ENCODE data around the gene SP100. TPM values are rescaled to one million over a fixed set of nuclear protein-coding genes. Genes with fewer than 3 reads are reported as not detected.

SP100 gene
- total RNA-seq, 2 experiments from 2014 or later, result 152 to 157 TPM

DNA sequence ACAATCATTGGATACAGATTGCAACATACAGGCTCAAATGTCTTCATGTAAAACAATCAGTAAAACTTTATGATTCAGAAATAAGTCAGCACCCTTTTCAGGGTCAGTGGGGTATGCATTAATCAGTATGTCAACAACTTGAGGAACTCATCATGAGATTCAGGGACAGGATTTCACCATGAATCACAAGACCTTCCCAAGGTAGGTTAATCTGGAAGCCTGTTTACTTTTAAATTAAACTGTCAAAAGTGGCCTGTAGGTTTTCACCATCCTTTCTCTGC, 104.8 kb downstream of the SP100 start:
- H3K4me3 Mint-ChIP-seq, result no peak overlapping the region
- peaks cover 38% of the 10 kb centered on the region for H3K9me3 Mint-ChIP-seq
- H3K4me1 Mint-ChIP-seq (ENCODE audit: low read depth), result no peaks in the 10 kb centered on the region
- intact Hi-C loops (cut with micrococcal nuclease), result no loop called here
- DNase-seq, result no peak
- no peaks in the 10 kb centered on the region for H3K27me3 Mint-ChIP-seq
- ChIA-PET POLR2A (no interaction called here), CTCF (no interaction called here)
- H3K36me3 Mint-ChIP-seq, result peaks cover 38% of the 10 kb centered on the region
- H3K27ac Mint-ChIP-seq, result no peak overlapping the region

DNA sequence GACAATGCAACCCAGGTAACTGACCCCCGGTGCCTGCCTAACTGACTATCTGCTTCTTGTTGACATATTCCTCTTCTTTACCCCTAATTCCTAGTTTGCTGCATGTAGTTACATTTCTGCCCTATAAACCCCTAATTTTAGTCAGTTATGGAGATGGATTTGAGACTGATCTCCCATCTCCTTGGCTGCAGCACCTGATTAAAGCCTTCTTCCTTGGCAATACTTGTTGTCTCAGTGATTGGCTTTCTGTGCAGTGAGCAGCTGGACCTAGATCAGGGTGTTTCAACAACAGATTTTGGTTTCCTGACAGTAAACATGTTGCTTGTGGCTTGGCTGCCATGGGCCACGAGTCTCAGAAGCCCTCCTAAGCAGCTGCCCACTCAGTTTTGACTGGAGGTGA, 105.4 kb downstream of the SP100 start:
- Mint-ChIP-seq H3K27me3 (no peaks in the 10 kb centered on the region), H3K4me1 (ENCODE audit: low read depth) (no peaks in the 10 kb centered on the region), H3K9me3 (peaks cover 41% of the 10 kb centered on the region), H3K27ac (no peak overlapping the region), H3K36me3 (peaks cover 35% of the 10 kb centered on the region), H3K4me3 (no peak overlapping the region)
- intact Hi-C loops (cut with micrococcal nuclease), result no loop called here
- ChIA-PET POLR2A (no interaction called here), CTCF (no interaction called here)
- no peak for DNase-seq

DNA sequence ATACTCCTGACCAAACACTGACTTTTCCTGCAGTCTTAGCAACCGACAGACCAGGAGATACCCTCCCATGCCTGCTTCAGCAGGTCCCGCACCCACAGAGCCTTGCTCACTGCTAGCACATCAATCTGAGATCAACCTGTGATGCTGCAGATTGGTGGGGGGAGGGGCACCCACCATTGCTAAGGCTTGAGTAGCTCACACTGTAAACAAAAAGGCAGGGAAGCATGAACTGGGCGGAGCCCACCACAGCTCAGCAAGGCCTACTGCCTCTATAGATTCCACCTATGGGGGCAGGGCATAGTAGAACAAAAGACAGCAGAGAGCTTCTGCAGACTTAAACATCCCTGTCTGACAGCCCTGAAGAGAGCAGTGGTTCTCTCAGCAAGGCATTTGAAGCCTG, 109.7 kb downstream of the SP100 start:
- intact Hi-C loops (cut with micrococcal nuclease), result no loop called here
- Mint-ChIP-seq H3K27ac (no peak overlapping the region), H3K9me3 (peaks cover 63% of the 10 kb centered on the region), H3K27me3 (no peaks in the 10 kb centered on the region), H3K4me1 (ENCODE audit: low read depth) (no peaks in the 10 kb centered on the region), H3K36me3 (peaks cover 24% of the 10 kb centered on the region), H3K4me3 (no peak overlapping the region)
- POLR2A ChIA-PET, result no interaction called here
- CTCF ChIA-PET, result no interaction called here
- DNase-seq, result no peak

DNA sequence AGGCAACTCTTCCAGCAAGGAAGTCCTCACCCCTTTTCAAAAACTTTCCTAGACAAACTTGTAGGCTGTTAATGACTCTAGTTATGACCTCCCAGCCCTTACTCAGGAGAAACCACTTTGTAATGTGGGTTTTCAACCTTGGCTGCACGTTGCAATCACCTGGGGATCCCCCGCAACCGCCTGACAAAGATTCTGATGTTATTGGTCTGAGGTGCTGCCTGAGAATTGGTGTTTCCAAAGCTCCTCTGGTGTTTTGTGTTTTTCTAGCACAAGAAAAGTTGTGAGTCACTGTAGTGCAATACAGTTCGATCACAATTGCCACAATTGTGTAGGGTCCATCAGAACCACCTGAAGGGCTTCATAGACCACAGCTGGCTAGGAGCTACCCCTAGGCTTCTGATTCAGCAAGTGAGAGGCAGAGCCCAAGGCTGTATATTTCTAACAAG, 121.6 kb downstream of the SP100 start:
- H3K4me3 Mint-ChIP-seq, result no peak overlapping the region

DNA sequence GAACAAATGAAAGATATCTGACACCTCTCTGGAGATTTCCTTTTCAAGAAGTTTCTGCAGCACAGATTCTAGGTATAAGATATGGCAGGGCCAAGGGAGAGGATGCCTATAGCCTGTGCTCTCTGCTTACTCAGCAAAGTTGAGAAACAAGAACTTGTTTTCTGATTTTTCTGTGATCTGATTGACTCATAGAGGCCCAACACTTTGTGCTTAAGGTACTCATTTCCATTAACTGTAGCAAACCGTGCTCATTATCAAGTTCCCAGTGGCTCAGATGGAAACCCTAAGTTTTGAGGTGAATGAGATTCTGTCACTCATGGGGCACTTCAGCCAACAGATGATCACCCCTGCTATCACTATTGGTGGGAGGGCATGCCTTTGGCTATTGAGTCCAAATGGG, 124.3 kb downstream of the SP100 start:
- intact Hi-C loops (cut with micrococcal nuclease), result no loop called here
- Mint-ChIP-seq H3K36me3 (peaks cover 51% of the 10 kb centered on the region), H3K4me3 (no peak overlapping the region), H3K9me3 (peaks cover 11% of the 10 kb centered on the region), H3K27me3 (no peaks in the 10 kb centered on the region), H3K4me1 (ENCODE audit: low read depth) (peaks cover 25% of the 10 kb centered on the region), H3K27ac (no peak overlapping the region)
- CTCF ChIA-PET, result no interaction called here
- POLR2A ChIA-PET, result no interaction called here
- DNase-seq, result no peak

More for the DNA sequence above, 121.6 kb downstream of the SP100 start:
- H3K36me3 Mint-ChIP-seq, result peaks cover 29% of the 10 kb centered on the region
- ChIA-PET CTCF (no interaction called here), POLR2A (no interaction called here)
- intact Hi-C loops (cut with micrococcal nuclease), result loop anchor here (5.0 kb wide), 2 partner anchors 45 to 65 kb away; no protein-coding TSS in a partner anchor
- H3K27ac Mint-ChIP-seq, result peak overlapping the region; percentile 20
- peak; percentile 72 for DNase-seq
- no peaks in the 10 kb centered on the region for H3K27me3 Mint-ChIP-seq
- H3K9me3 Mint-ChIP-seq, result peaks cover 2% of the 10 kb centered on the region
- H3K4me1 Mint-ChIP-seq (ENCODE audit: low read depth), result peaks cover 25% of the 10 kb centered on the region

DNA sequence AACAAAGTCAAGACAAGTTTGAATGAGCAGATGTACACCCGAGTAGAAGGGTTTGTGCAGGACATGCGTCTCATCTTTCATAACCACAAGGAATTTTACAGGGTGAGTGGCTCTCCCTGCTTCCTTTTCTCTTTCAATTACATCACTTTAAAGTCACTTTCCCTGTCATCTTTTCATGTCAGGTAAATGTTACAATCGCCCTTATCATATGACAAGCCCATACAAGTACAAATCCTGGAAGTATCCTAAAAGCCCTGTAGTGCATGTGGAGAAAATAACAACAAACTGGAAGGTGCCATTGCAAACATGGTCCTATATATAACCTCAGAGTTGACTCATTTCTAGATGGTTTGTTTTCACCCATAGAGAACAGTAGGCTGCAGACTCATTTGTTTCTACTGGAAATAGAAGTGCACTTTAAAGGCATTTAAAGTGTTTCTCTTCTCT, 126.0 kb downstream of the SP100 start:
- peaks cover 11% of the 10 kb centered on the region for H3K9me3 Mint-ChIP-seq
- no peak overlapping the region for H3K27ac Mint-ChIP-seq
- intact Hi-C loops (cut with micrococcal nuclease), result no loop called here
- ChIA-PET CTCF (interaction anchor here (1.4 kb wide), 1 partner anchor 69 kb away, joined by 4 read pairs; no protein-coding TSS in a partner anchor), POLR2A (no interaction called here)
- H3K36me3 Mint-ChIP-seq, result peaks cover 51% of the 10 kb centered on the region
- no peak overlapping the region for H3K4me3 Mint-ChIP-seq
- H3K4me1 Mint-ChIP-seq (ENCODE audit: low read depth), result peaks cover 25% of the 10 kb centered on the region
- H3K27me3 Mint-ChIP-seq, result no peaks in the 10 kb centered on the region
- no peak for DNase-seq

DNA sequence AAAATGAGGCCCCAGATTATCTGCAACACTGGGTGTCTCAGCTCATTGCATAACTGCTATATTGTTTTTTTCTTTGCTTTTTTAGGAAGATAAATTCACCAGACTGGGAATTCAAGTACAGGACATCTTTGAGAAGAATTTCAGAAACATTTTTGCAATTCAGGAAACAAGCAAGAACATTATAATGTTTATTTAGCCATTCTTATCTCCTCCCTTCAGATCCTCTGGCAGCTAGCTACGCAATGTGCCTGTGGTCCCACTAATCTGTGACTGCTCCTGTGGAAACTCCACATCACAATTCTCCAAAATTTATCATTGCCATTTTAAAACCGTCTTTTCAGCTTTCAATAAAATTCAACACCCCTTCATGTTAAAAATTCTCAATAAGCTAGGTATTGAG, 126.8 kb downstream of the SP100 start:
- CTCF ChIA-PET, result interaction anchor here (1.4 kb wide), 1 partner anchor 68 kb away, joined by 4 read pairs; no protein-coding TSS in a partner anchor

DNA sequence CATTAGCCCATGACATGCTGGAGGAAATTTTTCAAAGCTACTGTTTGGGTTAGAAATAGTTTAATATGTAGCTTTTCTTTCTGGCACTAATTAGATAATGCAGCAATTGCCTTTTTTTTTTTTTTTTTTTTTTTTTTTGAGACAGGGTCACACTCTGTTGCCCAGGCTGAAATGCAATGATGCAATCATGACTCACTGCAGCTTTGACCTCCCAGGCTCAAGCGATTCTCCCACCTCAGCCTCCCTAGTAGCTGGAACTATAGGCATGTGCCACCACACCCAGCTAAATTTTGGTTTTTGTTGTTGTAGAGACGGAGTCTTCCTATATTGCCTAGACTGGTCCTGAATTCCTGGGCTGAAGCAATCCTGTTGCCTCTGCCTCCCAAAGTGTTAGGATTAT, 136.2 kb downstream of the SP100 start:
- intact Hi-C loops (cut with micrococcal nuclease), result no loop called here
- Mint-ChIP-seq H3K27me3 (no peaks in the 10 kb centered on the region), H3K9me3 (peaks cover 10% of the 10 kb centered on the region), H3K36me3 (peaks cover 3% of the 10 kb centered on the region), H3K27ac (no peak overlapping the region), H3K4me3 (no peak overlapping the region), H3K4me1 (ENCODE audit: low read depth) (peaks cover 7% of the 10 kb centered on the region)
- ChIA-PET POLR2A (no interaction called here), CTCF (interaction anchor here (1.6 kb wide), 1 partner anchor 93 kb away, joined by 3 read pairs; no protein-coding TSS in a partner anchor)
- no peak for DNase-seq

More for the DNA sequence above, 126.8 kb downstream of the SP100 start:
- no peaks in the 10 kb centered on the region for H3K27me3 Mint-ChIP-seq
- peaks cover 11% of the 10 kb centered on the region for H3K9me3 Mint-ChIP-seq
- peaks cover 51% of the 10 kb centered on the region for H3K36me3 Mint-ChIP-seq
- intact Hi-C loops (cut with micrococcal nuclease), result no loop called here
- DNase-seq, result no peak
- no peak overlapping the region for H3K27ac Mint-ChIP-seq
- no peak overlapping the region for H3K4me3 Mint-ChIP-seq
- POLR2A ChIA-PET, result no interaction called here
- H3K4me1 Mint-ChIP-seq (ENCODE audit: low read depth), result peaks cover 17% of the 10 kb centered on the region

DNA sequence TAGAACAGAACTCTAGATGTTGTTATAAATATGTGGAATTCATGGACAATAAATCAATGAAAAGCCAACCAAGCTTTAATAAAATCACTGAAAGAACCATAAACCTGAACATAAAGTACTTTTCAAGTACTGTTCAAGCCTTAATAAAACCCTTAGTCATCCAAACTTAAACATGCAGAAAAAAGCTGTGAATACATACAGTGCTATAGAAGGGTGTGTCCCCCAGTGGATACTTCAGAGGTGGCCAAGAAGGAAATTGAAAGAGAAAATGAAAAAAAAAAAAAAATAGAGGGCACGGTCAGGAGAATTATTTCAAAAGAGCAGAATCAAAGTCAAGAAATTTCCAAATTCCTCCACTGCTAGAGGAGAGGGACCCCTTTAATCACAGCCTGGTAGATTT, 141.1 kb downstream of the SP100 start:
- intact Hi-C loops (cut with micrococcal nuclease), result no loop called here
- no peak for DNase-seq
- CTCF ChIA-PET, result no interaction called here
- Mint-ChIP-seq H3K27me3 (no peaks in the 10 kb centered on the region), H3K4me1 (ENCODE audit: low read depth) (peaks cover 7% of the 10 kb centered on the region), H3K27ac (no peak overlapping the region), H3K4me3 (no peak overlapping the region), H3K9me3 (peaks cover 10% of the 10 kb centered on the region), H3K36me3 (peaks cover 3% of the 10 kb centered on the region)
- POLR2A ChIA-PET, result no interaction called here

DNA sequence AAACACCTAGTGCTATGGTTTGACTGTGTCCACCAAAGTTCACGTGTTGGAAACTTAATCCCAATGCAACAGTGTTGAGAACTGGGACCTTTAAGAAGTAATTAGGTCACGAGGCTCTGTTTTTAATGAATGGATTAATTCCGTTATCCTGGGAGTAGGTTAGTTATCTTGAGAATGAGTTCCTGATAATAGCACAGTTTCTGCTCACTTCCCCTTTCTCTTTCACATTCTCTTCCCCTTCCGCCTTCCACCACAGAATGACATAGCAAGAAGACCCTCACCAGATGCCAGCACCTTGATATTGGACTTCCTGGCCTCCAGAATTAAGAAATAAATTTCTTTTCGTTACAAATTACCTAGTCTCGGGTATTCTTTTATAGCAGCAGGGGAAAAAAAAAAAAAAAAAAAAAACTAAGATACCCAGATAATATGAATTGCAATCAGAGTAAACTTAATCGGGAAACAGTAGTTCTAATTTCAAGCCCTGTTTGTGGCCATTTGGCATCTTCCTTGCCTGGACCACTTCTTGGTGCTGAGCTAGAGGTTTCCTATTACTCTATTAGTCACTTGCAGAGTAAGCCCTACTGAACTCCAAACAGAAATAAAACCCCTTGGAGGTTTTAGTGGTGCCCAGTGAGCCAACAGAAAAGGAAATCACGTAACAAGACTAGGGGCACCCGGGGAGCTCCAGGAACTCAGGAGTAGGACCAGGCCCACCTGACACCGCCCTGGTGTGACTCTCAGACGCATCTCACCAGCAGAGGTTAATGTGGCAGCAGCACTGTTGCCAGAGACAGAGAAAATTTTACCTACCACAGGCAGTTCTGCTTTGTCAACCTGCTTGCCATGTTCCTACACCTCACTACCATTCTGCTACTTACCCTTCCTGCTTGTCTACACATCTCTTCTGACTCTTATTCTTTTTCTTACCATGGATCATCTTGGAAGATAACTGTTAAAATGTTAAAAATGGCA, 149.1 kb downstream of the SP100 start:
- H3K4me1 Mint-ChIP-seq (ENCODE audit: low read depth), result peaks cover 13% of the 10 kb centered on the region
- H3K9me3 Mint-ChIP-seq, result peaks cover 7% of the 10 kb centered on the region
- H3K27ac Mint-ChIP-seq, result no peak overlapping the region
- ChIA-PET POLR2A (no interaction called here), CTCF (no interaction called here)
- no peak overlapping the region for H3K4me3 Mint-ChIP-seq
- no peaks in the 10 kb centered on the region for H3K36me3 Mint-ChIP-seq
- DNase-seq, result no peak
- intact Hi-C loops (cut with micrococcal nuclease), result no loop called here
- no peaks in the 10 kb centered on the region for H3K27me3 Mint-ChIP-seq

DNA sequence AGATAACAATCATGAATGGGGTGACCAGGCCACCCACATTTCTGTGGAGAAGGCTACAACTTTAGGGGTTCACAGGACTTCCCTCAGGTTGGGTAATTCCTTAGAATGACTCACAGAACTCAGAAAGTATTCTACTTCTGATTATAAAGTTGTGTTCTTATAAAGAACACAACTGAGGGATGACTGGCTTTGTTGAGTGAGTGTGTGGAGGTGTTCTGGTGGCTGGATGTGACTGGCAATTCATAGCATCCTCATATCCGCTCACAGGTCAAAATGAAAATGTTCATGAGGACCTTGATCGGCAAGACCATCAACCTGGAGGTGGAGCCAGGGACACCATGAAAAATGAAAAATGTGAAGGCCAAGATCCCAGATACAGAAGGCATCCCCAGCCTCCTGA, 153.3 kb downstream of the SP100 start:
- H3K4me1 Mint-ChIP-seq (ENCODE audit: low read depth), result peaks cover 12% of the 10 kb centered on the region
- no peak overlapping the region for H3K27ac Mint-ChIP-seq
- no peaks in the 10 kb centered on the region for H3K27me3 Mint-ChIP-seq
- peaks cover 33% of the 10 kb centered on the region for H3K9me3 Mint-ChIP-seq
- peak; percentile 41 for DNase-seq
- ChIA-PET POLR2A (no interaction called here), CTCF (no interaction called here)
- H3K4me3 Mint-ChIP-seq, result no peak overlapping the region
- peaks cover 11% of the 10 kb centered on the region for H3K36me3 Mint-ChIP-seq
- intact Hi-C loops (cut with micrococcal nuclease), result loop anchor here (2.0 kb wide), 1 partner anchor 14 kb away; no protein-coding TSS in a partner anchor

DNA sequence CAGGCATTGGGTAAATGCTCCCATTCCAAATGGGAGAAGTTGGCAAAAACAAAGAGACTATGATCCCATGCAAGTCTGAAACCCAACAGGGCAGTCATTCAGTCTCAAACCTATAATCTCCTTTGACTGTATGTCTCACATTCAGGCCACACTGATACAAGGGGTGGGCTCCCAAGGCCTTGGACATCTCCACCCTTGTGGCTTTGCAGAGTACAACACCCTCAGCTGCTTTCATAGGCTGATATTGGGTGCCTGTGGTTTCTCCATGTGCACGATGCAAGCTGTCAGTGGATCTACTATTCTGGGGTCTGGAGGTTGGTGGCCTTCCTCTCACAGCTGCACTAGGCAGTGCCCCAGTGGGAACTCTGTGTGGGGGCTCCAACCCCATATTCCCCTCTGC, 155.0 kb downstream of the SP100 start:
- POLR2A ChIA-PET, result no interaction called here
- intact Hi-C loops (cut with micrococcal nuclease), result no loop called here
- H3K4me3 Mint-ChIP-seq, result no peak overlapping the region
- H3K27me3 Mint-ChIP-seq, result no peaks in the 10 kb centered on the region
- no peak overlapping the region for H3K27ac Mint-ChIP-seq
- H3K36me3 Mint-ChIP-seq, result peaks cover 14% of the 10 kb centered on the region
- DNase-seq, result no peak
- H3K9me3 Mint-ChIP-seq, result peaks cover 37% of the 10 kb centered on the region
- peaks cover 12% of the 10 kb centered on the region for H3K4me1 Mint-ChIP-seq (ENCODE audit: low read depth)
- CTCF ChIA-PET, result no interaction called here

All from activated CD4-positive, alpha-beta memory T cell treated with anti-CD3 and anti-CD28 coated beads for 36 hours (primary cell).